IPS-NIHi7 (cell line): Measurements from ENCODE around the gene DPPA3.
"Not testable (repeated sequence)": the region's sequence is repeated elsewhere in the genome, so short reads cannot be mapped to it uniquely, and the experiment has no call there.

ENCODE experiments used
- DNase-seq: peaks from one replicate; pipeline ENCODE4 v3.0.0; 2012; ENCODE audit warnings: mixed read lengths; ENCODE audit errors: extremely low spot score

DPPA3 gene

GRCh38 chr12:7711133-7711532, at the start of gene DPPA3:
TSS of gene DPPA3 (plus strand) at chr12:7711433. CDS start at chr12:7711571, 138 bp downstream.
- no peak for DNase-seq

- DNase-seq, result no peak
These were observed 49.5 kb upstream of the DPPA3 start for GRCh38 chr12:7661741-7662140.

GRCh38 chr12:7666595-7666994, 44.6 kb upstream of the DPPA3 start:
- no peak for DNase-seq

GRCh38 chr12:7667125-7667524, 44.1 kb upstream of the DPPA3 start:
- DNase-seq, result peak; percentile 65

GRCh38 chr12:7668171-7668570, 43.1 kb upstream of the DPPA3 start:
- no peak for DNase-seq

- not testable (repeated sequence) for DNase-seq
These were observed 35.8 kb upstream of the DPPA3 start for GRCh38 chr12:7675455-7675854.

- DNase-seq, result peak; percentile 71
These were observed 33.8 kb upstream of the DPPA3 start for GRCh38 chr12:7677432-7677888.

- DNase-seq, result no peak
These were observed 32.5 kb upstream of the DPPA3 start for GRCh38 chr12:7678744-7679143.

GRCh38 chr12:7679251-7680045, 31.8 kb upstream of the DPPA3 start:
- no peak for DNase-seq

GRCh38 chr12:7681535-7681934, 29.7 kb upstream of the DPPA3 start:
- DNase-seq, result no peak

GRCh38 chr12:7693793-7694192, 17.4 kb upstream of the DPPA3 start:
- no peak for DNase-seq

GRCh38 chr12:7694556-7695236, 16.5 kb upstream of the DPPA3 start:
- peak; percentile 34 for DNase-seq

GRCh38 chr12:7695237-7695560, 16.0 kb upstream of the DPPA3 start:
- DNase-seq, result no peak

GRCh38 chr12:7695566-7696197, 15.6 kb upstream of the DPPA3 start, which contains the start of gene GDF3:
TSS of gene GDF3 (minus strand) at chr12:7695775. CDS start at chr12:7695728, 47 bp downstream.
- DNase-seq, result peak; percentile 63

- DNase-seq, result no peak
These were observed 5.4 kb upstream of the DPPA3 start for GRCh38 chr12:7705846-7706245.

- DNase-seq, result peak; percentile 27
These were observed 1.1 kb upstream of the DPPA3 start for GRCh38 chr12:7709969-7710675.

GRCh38 chr12:7712841-7713442, 1.7 kb downstream of the DPPA3 start:
- peak; percentile 36 for DNase-seq

GRCh38 chr12:7716381-7716780, 5.1 kb downstream of the DPPA3 start:
- peak; percentile 56 for DNase-seq

- no peak for DNase-seq
These were observed 8.9 kb downstream of the DPPA3 start for GRCh38 chr12:7719946-7720730.

- DNase-seq, result no peak
These were observed 12.7 kb downstream of the DPPA3 start for GRCh38 chr12:7723926-7724325.

- DNase-seq, result no peak
These were observed 18.5 kb downstream of the DPPA3 start for GRCh38 chr12:7729746-7730145.
